GM08714 (cell line): ENCODE measurements around the gene RORB.

ENCODE experiments used
- H3K4me3 ChIP-seq: fragments of 200-500 bp; sonication (Bioruptor generic); 2 replicates; pipeline ENCODE4 v1.5.1; 2014; ENCODE audit warnings: mild to moderate bottlenecking, low read length, inconsistent platforms
- ZNF274 ChIP-seq: IDR thresholded peaks from 2 replicates; pipeline ENCODE4 v1.6.1; 2012; ENCODE audit warnings: mild to moderate bottlenecking, low read depth, low read length

Gene RORB

DNA sequence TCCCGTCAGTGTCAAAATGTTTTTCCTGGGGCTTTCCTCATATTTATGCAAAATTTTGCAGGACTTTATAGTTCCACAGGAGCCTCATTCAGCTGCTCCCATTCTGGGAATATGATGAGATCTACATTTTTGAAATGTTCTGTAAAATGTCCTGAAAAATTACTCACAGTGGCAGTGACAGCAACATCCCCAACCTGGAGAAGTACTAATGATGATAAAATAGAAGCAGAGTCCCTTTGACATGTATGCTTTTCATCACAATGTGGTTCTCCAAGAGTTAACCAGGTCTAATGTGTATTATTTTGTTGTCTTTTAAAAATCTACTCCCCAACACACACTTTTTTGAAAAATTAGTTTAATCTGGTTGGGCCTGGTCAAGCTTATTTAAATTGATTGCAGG is 36.1 kb downstream of the RORB start:
- no peak overlapping the region for H3K4me3 ChIP-seq

DNA sequence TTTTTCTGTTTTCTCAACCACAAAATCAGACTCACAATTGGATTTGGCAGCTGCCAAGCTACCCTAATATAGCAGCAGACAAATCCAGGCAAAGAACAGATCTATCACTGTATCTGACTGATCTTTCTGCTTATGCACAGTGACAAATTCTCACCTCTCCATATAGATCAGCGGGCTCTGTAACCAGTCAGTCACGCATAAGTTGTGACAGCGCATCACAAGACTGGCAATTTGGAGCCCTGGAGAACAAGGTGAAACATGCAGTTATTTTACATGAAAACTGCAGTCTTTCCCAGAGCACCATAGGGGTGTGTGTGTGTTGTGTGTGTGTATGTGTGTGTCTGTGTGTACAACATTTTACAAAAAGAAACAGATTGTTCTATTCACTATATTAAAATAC is 37.7 kb downstream of the RORB start:
- no peak overlapping the region for H3K4me3 ChIP-seq
- TF ChIP-seq ZNF274, result no peak

More for the DNA sequence above, 36.1 kb downstream of the RORB start:
- TF ChIP-seq ZNF274, result no peak

DNA sequence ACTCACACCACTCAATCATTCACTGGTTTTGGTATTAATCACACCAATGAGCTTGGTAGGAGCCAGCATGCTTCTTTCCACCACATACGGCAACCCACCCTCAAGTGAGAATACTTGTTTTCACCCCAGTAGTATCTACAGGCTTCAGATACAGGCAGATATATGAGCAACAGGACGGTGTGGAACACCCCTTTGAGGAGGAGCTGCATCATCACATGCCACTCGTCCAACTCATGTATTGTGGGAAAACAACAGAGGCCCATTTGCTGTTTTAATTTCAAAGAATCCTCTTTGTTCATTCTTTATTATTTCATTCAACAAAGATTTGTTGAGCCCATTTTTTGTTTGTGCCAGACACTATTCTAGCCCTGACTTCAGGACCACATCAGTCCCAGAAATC is 46.0 kb downstream of the RORB start:
- no peak for TF ChIP-seq ZNF274
- no peak overlapping the region for H3K4me3 ChIP-seq

DNA sequence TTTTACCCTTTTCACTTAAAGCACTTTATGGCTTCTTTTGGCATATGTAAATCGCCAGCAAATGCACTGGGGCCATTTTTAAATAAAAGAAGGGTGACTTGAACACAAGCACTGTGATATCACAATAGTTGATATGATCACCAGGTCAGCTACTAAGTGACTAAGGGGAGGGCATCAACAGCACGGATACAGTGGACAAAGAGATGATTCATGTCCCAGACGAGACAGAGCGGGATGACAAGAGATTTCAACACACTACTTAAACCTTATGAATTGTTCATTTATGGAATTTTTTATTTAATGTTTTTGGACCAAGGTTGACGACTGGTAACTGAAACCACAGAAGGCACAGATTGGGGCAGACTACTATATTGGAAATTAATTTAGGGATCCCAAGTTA is 54.1 kb downstream of the RORB start:
- TF ChIP-seq ZNF274, result no peak
- H3K4me3 ChIP-seq, result no peak overlapping the region

DNA sequence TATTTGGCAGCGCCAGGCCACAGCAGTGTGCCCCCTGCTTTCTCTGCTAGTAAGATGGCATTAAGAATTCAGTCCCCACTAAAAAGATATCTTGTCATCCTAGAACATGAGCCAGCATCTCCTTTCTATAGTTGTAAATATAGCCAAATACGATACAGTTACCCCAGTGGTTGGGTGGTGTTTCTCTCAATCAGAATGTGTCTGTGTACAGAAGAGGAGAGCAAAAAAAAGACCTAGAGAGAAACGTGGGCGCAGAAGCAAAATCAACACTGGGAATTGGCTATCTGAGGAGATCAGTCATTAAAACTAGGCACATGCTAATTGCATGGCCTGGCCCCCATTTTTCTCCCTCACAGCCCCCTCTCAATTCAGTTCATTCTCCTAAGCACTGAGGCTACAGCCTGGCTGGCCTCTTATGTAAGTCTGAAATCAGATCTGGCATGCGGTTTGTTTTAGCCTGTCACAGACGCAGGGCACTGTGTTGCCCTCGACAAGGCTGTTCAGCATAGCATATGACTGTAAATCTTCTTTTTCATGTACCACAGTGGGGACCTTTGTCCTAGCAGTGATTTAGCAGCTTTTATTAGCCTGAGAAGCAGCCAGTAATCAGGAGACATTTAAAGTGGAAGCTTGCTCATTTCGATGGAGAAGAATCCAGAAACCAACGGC is 57.8 kb downstream of the RORB start:
- H3K4me3 ChIP-seq, result no peak overlapping the region
- no peak for TF ChIP-seq ZNF274

DNA sequence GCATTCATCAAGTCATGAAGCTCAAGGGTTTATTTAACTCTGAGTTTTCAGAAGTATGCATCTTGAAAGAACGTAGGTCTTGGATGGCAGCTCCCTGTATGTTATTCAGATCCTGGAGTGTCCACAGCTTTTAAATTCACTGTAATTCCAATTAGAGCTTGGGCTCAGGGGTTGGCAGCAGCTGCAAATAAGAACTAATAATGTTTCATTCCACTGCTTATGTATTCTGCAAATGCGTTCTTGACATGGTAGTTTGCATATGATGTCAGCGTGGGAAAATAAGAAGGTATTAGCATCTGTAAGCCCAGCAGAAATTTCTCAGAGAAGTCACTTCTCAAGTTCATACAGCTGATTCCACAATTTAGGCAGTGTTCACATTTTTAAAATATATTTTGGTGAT is 58.4 kb downstream of the RORB start:
- no peak overlapping the region for H3K4me3 ChIP-seq
- no peak for TF ChIP-seq ZNF274

DNA sequence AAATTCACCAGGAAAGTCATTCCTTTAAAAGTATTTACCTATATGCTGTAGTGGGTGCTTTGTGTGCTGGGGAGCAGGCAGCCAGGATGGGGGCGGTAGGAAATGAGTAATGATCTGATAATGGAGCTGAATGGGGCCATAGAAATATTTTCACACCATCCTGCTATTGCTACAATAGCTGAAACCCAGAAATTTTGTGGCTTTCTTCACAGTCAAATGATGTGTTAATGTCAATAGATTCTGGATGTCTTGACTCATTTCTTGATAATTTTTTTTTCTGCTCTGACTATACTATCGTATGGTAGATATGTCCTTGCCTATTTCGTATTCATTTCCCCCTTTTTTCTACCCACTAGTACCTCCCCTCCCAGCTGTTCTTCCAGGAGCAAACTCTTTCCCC is 59.5 kb downstream of the RORB start:
- no peak overlapping the region for H3K4me3 ChIP-seq
- TF ChIP-seq ZNF274, result no peak

DNA sequence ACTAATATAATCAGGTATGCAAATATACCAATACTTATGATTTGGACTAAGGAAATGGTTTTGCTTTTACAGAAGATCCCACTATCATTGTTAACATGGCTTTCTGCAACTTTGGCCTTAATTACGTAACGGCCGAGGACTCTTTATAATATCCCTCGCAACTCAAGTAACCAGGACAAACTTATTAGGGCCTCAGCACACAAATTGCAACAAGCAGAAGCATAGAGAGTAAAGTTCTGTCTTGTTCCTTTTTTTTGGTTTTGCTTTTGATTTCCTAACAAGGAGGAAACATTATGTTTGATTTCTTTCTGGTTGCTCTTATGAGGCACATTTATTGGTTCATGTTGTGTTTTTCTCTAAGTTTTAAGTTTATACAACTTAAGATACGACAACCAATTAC is 60.4 kb downstream of the RORB start:
- TF ChIP-seq ZNF274, result no peak
- no peak overlapping the region for H3K4me3 ChIP-seq

DNA sequence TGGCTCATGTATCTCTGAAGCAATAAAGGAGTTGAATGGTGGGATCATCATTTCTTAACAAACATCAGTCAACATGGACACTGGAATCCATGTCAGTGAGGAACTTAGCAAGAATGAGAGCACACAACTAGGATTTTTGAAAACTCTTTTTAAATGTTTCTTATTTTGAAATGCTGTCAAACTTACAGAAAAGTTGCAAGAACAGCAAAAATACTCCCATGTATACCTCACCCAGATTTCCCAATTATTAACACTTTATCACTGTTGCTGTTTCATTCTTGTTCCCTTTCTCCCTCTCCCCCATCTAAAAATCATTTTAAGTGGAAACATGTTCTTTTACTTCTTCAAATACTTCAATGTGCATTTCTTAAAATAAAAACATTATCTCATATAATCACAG is 65.5 kb downstream of the RORB start:
- no peak for TF ChIP-seq ZNF274
- no peak overlapping the region for H3K4me3 ChIP-seq

DNA sequence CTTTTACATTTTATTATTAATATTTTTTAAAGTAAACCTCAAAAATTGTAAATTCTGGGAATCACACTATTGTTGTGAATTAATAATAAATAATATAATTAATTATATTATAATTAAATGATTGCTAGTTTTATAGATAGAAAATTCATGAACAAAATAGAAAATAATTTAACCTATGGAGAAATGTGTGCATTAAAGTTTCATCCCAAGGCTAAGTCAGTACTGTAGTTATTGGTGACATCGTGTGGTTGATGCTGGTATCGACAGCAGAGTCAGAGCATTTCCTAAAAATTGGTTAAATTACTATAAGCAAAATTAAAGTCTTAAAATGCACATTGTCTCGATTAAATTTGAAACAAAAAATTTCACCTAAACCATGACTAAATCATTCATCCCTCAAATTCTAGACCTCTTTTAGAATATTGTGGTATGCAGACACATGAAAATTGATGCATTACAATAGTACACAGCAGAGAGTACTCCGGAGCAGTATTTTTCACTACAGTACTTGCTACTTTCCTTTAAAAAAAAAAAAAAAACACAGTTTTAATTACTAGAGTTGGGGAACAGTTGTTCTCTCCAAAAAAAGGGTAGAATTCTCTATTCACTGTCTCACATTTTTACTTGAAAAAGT is 73.9 kb downstream of the RORB start:
- no peak overlapping the region for H3K4me3 ChIP-seq
- TF ChIP-seq ZNF274, result no peak

DNA sequence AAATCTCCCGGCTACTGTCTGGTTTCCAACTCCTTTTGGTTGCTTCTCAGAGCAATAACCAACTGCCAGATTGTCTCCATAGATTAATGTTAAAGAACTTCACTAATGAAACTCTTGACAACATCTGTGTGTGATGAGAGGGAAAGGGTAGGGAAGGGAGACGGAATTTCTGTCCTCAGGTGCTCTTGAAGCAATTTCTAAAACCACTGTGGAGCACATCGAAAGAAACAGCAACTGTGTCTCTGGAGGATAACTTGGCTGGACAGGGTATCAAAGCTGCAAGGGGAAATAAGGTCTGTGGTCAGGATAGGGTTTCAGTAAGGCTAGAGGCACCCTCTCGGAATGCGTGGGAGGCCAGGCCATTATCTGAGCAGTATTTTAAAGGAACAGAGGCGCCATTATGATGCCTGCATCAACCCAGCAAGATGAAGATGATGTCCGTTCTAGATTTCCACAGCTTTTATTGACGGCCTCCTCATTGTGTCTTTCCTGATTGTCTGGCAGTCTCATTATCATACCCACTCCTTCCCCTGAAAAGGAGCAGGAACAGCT is 76.6 kb downstream of the RORB start:
- no peak overlapping the region for H3K4me3 ChIP-seq
- no peak for TF ChIP-seq ZNF274

DNA sequence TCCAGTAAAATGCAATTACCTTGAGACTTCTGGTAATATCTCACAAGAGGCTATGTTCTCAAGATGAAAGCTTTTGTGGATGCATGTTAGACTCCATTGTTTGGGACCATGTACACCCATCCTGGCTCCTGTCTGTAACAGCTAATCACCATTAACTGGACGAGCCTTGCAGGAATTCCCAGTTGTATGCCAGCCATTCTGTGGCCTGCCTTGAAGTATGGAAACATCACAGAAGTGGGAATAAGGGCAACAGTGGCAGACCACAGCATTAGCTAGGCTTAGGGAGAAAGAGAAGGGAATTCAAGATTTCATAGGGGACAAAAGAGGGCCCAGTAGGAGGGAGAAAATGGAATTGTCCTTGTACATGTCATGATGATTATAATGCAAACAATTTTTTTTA is 79.0 kb downstream of the RORB start:
- no peak for TF ChIP-seq ZNF274
- H3K4me3 ChIP-seq, result no peak overlapping the region

DNA sequence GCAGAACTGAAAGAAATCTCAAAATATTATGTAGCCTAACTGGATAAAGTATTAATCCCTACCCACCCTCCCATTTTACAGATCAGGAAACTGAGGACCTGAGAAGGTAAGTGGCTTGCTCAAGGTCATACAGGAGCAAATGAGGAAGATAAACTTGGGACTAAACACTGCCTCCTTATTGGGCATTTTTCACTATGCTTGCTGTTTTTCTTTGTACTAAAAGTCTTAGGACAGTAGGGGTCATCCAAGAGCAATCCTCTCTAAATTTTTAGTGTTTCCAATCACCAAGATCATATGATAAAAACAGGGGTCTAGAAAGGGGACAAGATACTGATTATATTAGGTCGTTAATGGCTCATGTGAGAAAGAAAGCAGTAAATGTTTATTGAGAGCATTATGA is 80.8 kb downstream of the RORB start:
- H3K4me3 ChIP-seq, result no peak overlapping the region
- TF ChIP-seq ZNF274, result no peak

DNA sequence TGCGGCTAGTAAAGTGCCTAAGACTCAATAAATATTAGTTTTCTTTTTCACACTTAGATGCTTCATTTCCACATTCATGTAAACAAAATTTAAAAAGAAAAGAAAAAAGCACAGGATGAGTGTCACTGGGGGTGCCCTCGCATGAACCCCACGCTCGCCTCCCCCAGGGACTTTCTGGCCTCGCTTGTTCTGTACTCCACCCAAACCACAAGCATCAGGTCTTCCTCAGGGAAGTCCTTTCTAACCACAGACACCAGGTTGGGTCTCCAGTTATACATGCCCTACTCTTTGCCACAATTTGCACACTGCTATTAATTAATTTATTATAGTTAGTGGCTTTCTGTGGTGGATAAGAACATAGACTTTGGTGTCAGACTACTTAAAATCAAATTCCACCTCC is 92.4 kb downstream of the RORB start:
- no peak for TF ChIP-seq ZNF274
- no peak overlapping the region for H3K4me3 ChIP-seq

DNA sequence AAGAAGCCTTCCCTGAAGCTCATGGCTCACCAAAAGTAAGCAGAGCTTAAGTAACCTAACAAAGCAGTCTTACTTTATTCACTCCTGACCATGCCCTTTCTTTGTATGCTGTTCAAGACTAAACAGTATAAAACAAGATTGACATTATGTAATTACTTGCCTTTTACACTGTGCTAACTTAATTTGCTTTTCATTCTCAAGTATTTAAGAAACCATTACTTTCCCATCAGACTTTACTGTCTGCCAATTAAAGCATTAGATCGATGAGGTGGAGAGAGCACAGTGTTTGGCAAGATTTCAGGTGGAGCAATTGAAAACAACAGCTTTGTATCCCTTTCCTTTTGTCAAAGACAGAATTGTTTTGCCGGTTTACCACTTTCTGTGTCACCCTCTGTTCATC is 98.2 kb downstream of the RORB start:
- H3K4me3 ChIP-seq, result no peak overlapping the region
- no peak for TF ChIP-seq ZNF274
